ENCODE measurements around the gene TMEM185A. TPM values are rescaled to one million over a fixed set of nuclear protein-coding genes. Genes with fewer than 3 reads are reported as not detected.
"Not testable (repeated sequence)": the region's sequence is repeated elsewhere in the genome, so short reads cannot be mapped to it uniquely, and the experiment has no call there.

The TMEM185A gene
- total RNA-seq, 1 donor from 2014 or later, result 15.5 TPM

DNA sequence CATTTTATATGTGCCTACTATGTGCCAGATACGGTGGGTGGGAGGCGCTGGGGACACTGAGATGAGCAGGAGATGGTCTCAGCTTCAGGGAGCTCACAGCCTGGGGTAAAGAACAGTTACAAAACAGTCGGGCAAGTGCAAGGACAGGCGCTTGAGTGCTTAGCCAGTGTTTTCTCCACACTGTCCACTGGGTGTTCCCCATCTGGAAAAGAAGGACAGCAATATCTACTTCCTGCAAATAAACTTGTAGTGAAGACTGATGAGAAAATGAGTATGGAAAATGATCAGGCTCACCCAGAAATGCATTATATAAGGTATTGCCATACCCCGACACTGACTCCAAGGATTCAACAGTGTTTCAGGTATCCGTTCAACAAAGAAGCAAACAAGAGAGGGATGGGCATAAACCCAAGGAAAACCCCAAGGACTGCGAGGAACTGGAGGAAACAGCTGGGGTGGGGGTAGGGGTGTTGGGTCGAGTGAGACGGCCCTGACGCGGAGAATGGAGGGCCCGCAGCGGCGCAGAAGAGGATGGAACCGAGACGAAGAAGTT, 835 bp downstream of the TMEM185A start:
- no peak for DNase-seq (ENCODE audit: extremely low spot score in 2 of 2)
- Histone ChIP-seq H3K4me3 (peak overlapping the region; percentile 62 to 64), H3K9me3 (no peaks in the 10 kb centered on the region), H3K27me3 (no peaks in the 10 kb centered on the region), H3K27ac (peak overlapping the region; percentile 73), H3K4me1 (peaks cover 35% of the 10 kb centered on the region), H3K36me3 (no peaks in the 10 kb centered on the region)
- intact Hi-C loops (cut with DNase I), result no loop called here
- TF ChIP-seq POLR2AphosphoS5 (IDR thresholded peaks at IDR 0.05; ENCODE audit: insufficient read depth in 1 of 2, low read depth in 1 of 2) (no peak), POLR2A (IDR thresholded peaks at IDR 0.05) (no peak)
- TF ChIP-seq, protein P1, sequence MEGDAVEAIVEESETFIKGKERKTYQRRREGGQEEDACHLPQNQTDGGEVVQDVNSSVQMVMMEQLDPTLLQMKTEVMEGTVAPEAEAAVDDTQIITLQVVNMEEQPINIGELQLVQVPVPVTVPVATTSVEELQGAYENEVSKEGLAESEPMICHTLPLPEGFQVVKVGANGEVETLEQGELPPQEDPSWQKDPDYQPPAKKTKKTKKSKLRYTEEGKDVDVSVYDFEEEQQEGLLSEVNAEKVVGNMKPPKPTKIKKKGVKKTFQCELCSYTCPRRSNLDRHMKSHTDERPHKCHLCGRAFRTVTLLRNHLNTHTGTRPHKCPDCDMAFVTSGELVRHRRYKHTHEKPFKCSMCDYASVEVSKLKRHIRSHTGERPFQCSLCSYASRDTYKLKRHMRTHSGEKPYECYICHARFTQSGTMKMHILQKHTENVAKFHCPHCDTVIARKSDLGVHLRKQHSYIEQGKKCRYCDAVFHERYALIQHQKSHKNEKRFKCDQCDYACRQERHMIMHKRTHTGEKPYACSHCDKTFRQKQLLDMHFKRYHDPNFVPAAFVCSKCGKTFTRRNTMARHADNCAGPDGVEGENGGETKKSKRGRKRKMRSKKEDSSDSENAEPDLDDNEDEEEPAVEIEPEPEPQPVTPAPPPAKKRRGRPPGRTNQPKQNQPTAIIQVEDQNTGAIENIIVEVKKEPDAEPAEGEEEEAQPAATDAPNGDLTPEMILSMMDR (IDR thresholded peaks at IDR 0.05), result no peak

DNA sequence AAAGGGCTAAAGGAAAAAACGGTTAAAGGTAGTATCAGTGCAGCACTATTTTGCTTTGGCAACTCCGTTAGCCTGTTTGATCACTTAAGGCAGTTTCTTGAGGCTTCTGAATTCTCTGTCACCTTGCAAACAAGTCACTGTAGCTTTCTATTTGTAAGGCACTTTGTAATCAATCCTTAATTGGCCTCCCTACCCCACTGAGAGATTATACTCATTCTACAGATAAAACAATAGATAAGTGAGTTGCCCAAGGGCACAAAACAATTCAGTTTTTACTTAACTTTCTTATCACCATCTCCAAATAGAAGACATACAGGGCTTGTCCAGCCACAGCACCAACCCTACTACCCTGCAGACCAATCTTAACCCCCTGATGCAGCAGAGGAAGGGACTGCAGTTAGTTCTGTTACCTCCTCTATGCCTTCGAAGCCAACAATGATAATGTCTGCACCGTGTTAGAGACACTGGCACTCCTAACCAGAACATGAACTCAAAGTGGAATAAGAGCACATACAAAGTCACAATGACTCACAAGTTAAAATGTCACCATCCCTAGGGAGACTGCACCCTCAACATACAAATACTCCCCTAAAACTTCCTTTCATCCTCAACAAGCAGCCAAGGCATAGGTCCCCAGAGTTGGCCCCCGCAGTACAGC, 1.7 kb downstream of the TMEM185A start:
- H3K4me1 ChIP-seq, result peaks cover 35% of the 10 kb centered on the region
- H3K27me3 ChIP-seq, result no peaks in the 10 kb centered on the region
- H3K27ac ChIP-seq, result peak overlapping the region; percentile 73
- H3K4me3 ChIP-seq, result peak overlapping the region; percentile 62 to 64
- H3K36me3 ChIP-seq, result no peaks in the 10 kb centered on the region
- no peaks in the 10 kb centered on the region for H3K9me3 ChIP-seq
- no peak for DNase-seq (ENCODE audit: extremely low spot score in 2 of 2)
- TF ChIP-seq, protein P1 (IDR thresholded peaks at IDR 0.05), result no peak
- TF ChIP-seq POLR2A (IDR thresholded peaks at IDR 0.05) (no peak), POLR2AphosphoS5 (IDR thresholded peaks at IDR 0.05; ENCODE audit: insufficient read depth in 1 of 2, low read depth in 1 of 2) (no peak)
- intact Hi-C loops (cut with DNase I), result no loop called here

DNA sequence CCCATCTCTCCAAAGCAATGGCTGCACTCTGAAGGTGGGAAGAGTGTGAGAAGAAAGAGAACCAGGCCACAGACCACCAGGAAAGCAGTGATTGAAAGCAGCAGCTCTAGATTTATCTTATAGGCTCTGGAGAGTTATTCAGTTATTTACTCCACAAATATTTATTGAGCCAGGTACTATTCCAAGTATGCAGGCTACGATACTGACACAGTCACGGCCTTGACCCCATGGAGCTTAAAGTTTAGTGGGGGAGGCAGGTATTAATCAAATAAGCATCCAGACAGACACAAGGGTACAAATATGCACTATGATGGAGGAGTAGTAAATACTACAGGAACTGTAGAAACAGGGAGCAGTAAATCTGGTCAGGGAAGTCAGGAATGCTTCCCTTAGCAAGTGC, 2.8 kb downstream of the TMEM185A start:
- no peak for DNase-seq (ENCODE audit: extremely low spot score in 2 of 2)
- Histone ChIP-seq H3K4me1 (peaks cover 46% of the 10 kb centered on the region), H3K9me3 (no peaks in the 10 kb centered on the region), H3K4me3 (no peak overlapping the region), H3K27me3 (no peaks in the 10 kb centered on the region), H3K27ac (no peak overlapping the region), H3K36me3 (no peaks in the 10 kb centered on the region)
- intact Hi-C loops (cut with DNase I), result no loop called here
- TF ChIP-seq, protein P1 (IDR thresholded peaks at IDR 0.05), result no peak
- TF ChIP-seq POLR2A (IDR thresholded peaks at IDR 0.05) (no peak), POLR2AphosphoS5 (IDR thresholded peaks at IDR 0.05; ENCODE audit: insufficient read depth in 1 of 2, low read depth in 1 of 2) (no peak)

DNA sequence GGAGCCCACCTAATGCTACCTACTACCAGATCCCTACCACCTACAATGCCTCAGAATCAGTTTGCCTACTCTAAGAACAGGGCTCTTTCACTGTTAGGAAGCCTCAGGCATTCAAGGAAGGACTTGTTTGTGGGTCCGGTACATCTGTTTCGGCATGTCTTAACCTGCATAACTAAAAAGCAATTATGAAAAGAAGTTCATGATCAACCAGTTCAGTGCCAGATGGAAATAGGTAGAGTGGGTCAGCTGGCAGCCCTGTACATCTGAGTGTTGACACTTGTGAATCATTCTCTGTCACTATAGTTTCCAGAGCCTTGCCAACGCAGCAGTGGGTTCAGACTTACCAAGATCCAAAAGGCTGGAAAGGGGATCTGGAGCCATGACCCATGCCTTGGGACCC, 3.3 kb downstream of the TMEM185A start:
- DNase-seq (ENCODE audit: extremely low spot score in 2 of 2), result no peak
- Histone ChIP-seq H3K27me3 (no peaks in the 10 kb centered on the region), H3K4me1 (peaks cover 46% of the 10 kb centered on the region), H3K27ac (no peak overlapping the region), H3K4me3 (no peak overlapping the region), H3K36me3 (no peaks in the 10 kb centered on the region), H3K9me3 (no peaks in the 10 kb centered on the region)
- TF ChIP-seq POLR2A (IDR thresholded peaks at IDR 0.05) (no peak), POLR2AphosphoS5 (IDR thresholded peaks at IDR 0.05; ENCODE audit: insufficient read depth in 1 of 2, low read depth in 1 of 2) (no peak)
- TF ChIP-seq, protein P1 (IDR thresholded peaks at IDR 0.05), result no peak
- intact Hi-C loops (cut with DNase I), result no loop called here

GRCh38 chrX:149626829-149627228, 4.8 kb downstream of the TMEM185A start:
- intact Hi-C loops (cut with DNase I), result not testable (repeated sequence)

DNA sequence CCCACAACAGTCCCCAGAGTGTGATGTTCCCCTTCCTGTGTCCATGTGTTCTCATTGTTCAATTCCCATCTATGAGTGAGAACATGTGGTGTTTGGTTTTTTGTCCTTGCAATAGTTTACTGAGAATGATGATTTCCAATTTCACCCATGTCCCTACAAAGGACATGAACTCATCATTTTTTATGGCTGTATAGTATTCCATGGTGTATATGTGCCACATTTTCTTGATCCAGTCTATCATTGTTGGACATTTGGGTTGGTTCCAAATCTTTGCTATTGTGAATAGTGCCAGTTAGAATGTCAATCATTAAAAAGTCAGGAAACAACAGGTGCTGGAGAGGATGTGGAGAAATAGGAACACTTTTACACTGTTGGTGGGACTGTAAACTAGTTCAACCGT, 11.9 kb downstream of the TMEM185A start:
- H3K36me3 ChIP-seq; H3K27me3 ChIP-seq; intact Hi-C loops (cut with DNase I); H3K9me3 ChIP-seq; DNase-seq (ENCODE audit: extremely low spot score in 2 of 2); H3K4me3 ChIP-seq; H3K4me1 ChIP-seq; H3K27ac ChIP-seq: not testable (repeated sequence)

More at GRCh38 chrX:149626829-149627228, 4.8 kb downstream of the TMEM185A start:
- not testable (repeated sequence) for H3K27me3 ChIP-seq; H3K36me3 ChIP-seq; H3K9me3 ChIP-seq; H3K27ac ChIP-seq; DNase-seq (ENCODE audit: extremely low spot score in 2 of 2); H3K4me3 ChIP-seq
- peaks cover 41% of the 10 kb centered on the region for H3K4me1 ChIP-seq
